NK-92 (cell line): ENCODE measurements around the gene MT1G.
"Not testable (repeated sequence)": the region's sequence is repeated elsewhere in the genome, so short reads cannot be mapped to it uniquely, and the experiment has no call there.

Source experiments
- DNase-seq: peaks from one replicate; lab custom pipeline; 2025; ENCODE audit not compliant: unreplicated experiment; lab: John Stamatoyannopoulos, UW

MT1G gene

DNA sequence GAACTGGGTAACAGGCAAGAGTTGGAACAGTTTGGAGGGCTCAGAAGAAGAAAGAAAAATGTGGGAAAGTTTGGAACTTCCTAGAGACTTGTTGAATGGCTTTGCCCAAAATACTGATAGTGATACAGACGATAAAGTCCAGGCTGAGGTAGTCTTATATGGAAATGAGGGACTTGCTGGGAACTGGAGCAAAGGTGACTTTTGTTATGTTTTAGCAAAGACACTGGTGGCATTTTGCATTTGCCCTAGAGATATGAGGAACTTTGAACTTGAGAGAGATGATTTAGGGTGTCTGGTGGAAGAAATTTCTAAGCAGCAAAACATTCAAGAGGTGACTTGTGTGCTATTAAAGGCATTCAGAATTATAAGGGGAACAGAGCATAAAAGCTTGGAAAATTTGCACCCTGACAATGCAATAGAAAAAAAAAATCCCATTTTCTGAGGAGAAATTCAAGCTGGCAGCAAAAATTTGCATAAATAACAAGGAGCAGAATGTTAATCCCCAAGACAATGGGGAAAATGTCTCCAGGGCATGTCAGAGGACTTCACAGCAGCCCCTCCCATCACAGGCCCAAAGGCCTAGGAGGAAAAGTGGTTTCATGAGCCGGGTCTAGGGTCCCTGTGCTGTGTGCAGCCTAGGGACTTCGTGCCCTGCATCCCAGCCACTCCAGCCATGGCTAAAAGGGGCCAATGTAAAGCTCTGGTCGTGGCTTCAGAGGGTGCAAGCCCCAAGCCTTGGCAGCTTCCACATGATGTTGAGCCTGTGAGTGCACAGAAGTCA, 46.0 kb downstream of the MT1G start:
- DNase-seq = not testable (repeated sequence)

DNA sequence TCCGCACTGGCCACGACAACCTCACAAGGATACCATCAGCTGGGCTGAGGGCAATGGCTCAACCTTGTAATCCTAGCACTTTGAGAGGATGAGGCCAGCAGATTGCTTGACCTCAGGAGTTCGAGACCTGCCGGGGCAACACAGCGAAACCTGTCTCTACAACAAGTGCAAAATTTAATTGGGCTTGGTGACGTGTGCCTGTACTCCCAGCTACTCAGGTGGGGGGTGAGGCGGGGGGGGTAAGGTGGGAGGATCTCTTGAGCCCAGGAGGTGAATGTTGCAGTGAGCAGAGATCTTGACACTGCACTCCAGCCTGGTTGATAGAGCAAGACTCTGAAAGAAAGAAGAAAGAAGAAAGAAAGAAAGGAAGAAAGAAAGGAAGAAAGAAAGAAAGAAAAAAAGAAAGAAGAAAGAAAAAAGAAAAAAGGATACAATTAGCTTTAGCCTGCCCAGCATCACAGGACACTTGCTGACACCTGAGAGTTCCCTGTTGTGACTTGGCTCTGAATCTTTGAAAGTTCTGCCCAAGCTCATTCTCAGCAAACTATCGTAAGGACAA, 47.4 kb downstream of the MT1G start:
- DNase-seq = no peak

- DNase-seq = no peak
Observed at GRCh38 chr16:56618138-56618537, 49.7 kb downstream of the MT1G start.

- DNase-seq = no peak
Observed at GRCh38 chr16:56617212-56618085, 50.4 kb downstream of the MT1G start.
